ENCODE results near the gene HUNK.
A peak's percentile ranks its signal among the peaks of the same experiment; 100 is the strongest.
"Not testable (repeated sequence)": the region's sequence is repeated elsewhere in the genome, so short reads cannot be mapped to it uniquely, and the experiment has no call there.

Gene HUNK

GRCh38 chr21:32008714-32009113, 135.9 kb downstream of the HUNK start:
- DNase-seq = no peak

GRCh38 chr21:32009263-32009662, 136.4 kb downstream of the HUNK start:
- DNase-seq = no peak

GRCh38 chr21:32015461-32016139, 142.8 kb downstream of the HUNK start:
- no peak for DNase-seq

- DNase-seq = no peak
Observed at GRCh38 chr21:32018381-32018780, 145.6 kb downstream of the HUNK start.

DNA sequence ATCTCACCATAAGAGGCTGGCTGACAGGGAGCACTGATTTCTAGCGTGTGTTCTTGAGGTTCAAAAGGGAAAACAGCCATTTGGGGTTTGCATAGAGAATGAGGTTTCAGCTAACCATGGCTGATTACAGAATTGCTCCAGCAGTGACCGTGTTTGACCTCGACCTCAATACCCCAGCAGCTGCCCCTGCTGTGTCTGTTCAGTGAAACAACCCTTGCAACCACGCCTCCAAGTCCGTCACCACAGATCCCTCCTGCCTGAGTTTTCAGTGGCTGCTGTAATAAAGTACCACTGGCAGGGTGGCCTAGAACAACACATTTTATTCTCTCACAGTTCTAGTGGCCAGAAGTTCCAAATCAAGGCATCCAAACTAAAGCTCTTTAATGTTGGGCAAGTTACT, 147.7 kb downstream of the HUNK start:
- DNase-seq = no peak

DNA sequence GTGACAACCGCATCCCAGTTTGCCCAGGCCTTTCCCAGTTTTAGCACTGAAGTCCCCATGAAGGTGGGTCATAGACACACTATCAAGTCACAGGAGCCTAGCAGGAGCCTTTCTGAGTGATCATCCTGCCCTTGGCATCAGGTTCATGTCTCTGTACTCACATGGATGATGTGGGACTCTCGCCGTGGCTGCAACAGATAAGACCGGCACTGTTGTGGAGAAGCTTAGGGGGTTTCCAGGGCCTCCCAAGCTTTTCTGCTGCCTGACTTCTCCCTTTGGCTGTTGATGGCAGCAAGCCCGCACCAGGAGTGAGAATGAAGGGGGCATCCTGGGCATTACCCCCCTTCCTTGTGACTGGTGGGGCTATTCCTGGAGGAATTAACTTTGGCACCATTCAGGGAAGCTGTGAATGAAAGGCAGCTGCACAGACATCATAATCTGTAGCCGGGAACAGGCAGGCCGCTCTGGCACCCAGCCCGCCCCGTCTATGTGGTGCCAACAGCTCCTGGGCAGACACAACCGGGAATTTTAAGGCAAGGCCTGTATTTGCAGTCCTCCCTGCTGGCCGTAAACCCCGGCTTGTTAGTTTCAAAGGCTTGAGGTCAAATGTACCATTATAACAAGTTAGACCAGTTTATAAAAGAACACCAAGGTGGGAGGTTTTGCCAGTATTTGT, 148.6 kb downstream of the HUNK start:
- DNase-seq = no peak

GRCh38 chr21:32022146-32022545, 149.3 kb downstream of the HUNK start:
- DNase-seq = no peak

- DNase-seq = no peak
Observed at GRCh38 chr21:32030146-32030652, 157.4 kb downstream of the HUNK start.

DNA sequence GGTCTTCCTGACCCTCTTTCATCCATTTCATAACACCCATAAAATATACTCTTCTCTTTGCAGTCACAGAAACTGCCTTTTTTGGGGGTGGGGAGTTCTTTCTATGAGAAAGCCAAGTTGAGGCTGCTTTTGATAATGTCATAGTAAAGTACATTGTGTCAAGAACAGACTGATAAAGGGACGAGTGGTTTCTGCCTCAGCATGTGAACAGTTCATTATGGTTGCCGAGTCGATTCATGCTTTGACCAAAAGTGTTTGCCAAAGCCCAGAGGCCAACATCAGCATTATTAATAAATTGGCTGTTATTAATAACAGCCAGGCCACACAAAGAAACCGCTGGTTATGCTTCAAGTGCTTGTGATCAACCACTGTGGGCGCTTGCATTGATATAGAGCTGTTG, 162.0 kb downstream of the HUNK start:
- no peak for DNase-seq

DNA sequence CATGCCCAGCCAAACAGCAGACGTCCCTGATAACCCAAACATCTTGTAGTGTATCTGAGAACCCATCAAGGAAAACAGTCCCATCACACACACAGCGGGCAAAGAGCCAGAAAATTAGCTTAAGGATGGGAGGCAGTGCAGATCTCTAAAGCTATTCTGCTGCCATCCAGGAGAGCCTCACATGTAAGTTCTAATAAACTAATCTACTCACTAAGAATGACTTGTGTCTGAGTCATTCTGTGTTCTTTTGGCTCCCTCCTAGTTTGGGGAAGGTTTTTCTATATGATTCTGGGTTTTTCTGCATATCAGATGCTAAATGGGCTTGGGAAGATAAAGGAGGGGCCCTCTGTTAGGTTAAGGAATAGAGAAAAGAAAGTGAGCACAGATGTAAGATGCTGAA, 162.8 kb downstream of the HUNK start:
- DNase-seq = peak; percentile 20

DNA sequence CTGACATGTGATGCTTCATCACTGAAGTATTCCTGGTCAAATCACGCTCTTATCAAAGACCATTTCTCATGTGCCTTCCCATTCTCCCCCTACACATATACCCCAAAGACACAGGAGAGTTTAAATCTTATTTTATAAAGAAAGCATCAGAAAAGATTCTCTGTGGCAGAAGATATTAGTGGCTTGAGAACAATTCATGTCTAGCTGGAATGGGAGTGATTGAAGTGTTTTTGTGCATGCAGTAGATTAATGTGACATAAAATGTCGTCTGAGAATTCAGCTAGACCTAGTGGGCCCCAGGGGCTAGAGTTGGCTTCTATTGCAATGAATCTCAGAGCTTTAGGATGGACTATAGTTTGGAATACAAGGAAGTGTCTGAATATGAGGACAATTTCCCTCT, 163.9 kb downstream of the HUNK start:
- no peak for DNase-seq

GRCh38 chr21:32038751-32039150, 165.9 kb downstream of the HUNK start:
- DNase-seq = not testable (repeated sequence)

GRCh38 chr21:32043458-32043857, 170.6 kb downstream of the HUNK start:
- no peak for DNase-seq

- DNase-seq = peak; percentile 75
Observed at GRCh38 chr21:32044205-32045180, 171.7 kb downstream of the HUNK start.

DNA sequence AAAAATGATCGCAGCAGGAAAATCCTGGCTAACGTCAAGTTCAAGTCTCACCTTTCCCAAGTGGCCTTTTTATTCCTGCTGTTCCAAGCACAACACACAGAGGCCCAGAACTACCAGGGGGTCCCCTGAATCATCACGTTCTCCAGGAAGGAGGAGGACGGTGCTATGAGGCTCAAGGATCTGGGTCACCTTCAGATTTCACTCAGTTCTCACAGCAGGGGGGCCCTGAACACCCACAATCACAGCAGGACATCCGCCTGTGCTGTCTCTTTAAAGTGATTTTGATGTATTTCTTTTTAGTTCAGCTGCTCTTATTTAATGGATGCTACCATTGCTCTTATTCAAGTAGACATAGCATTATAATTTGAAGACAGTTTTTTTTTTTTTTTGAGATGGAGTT, 173.4 kb downstream of the HUNK start:
- DNase-seq = peak; percentile 18

GRCh38 chr21:32048353-32048752, 175.5 kb downstream of the HUNK start:
- DNase-seq = peak; percentile 33

Measured in fibroblast of upper back skin (primary cell).